IMR-90 (cell line): Measurements from ENCODE around the gene QSER1. TPM values are rescaled to one million over a fixed set of nuclear protein-coding genes. Genes with fewer than 3 reads are reported as not detected.
A peak's percentile ranks its signal among the peaks of the same experiment; 100 is the strongest.

Source experiments
- ATAC-seq: fragments of 200-7000 bp; cut with Tn5 transposase; 2 replicates; pipeline ENCODE4 v1.9.1; 2020; ENCODE audit warnings: low read depth, mild to moderate bottlenecking, moderate library complexity
- BruUV-seq: library from RNA; stranded (reverse); fragments of 400-500 nt; replicated peaks from 2 replicates; lab custom pipeline; 2021; lab: Mats Ljungman, UMichigan
- CTCF ChIA-PET: fragments of 300-600 bp; formaldehyde crosslinking; extraction: SDS; loops from one replicate; lab custom pipeline; 2021; ENCODE audit warnings: antibody characterized with exemption; lab: Yijun Ruan, JAX
- POLR2A ChIA-PET: fragments of 300-600 bp; sonication (Branson Sonifier 250); formaldehyde crosslinking; loops from one replicate; lab custom pipeline; 2022; ENCODE audit warnings: antibody characterized with exemption; ENCODE audit not compliant: unreplicated experiment; lab: Charles Lee
- DNase-seq: peaks from one replicate; pipeline ENCODE4 v3.0.0; 2013
- H2AFZ ChIP-seq: replicated peaks from 2 replicates; pipeline ENCODE3; 2013; ENCODE audit warnings: low read length, mild to moderate bottlenecking; ENCODE audit not compliant: poor library complexity
- H2AK5ac ChIP-seq: 2 replicates; pipeline ENCODE4 v1.6.1; 2013; ENCODE audit warnings: low read depth, low read length, inconsistent platforms
- H2AK9ac ChIP-seq: replicated peaks from 2 replicates; pipeline ENCODE3; 2013; ENCODE audit warnings: mild to moderate bottlenecking, low read depth, low read length, moderate library complexity; ENCODE audit not compliant: poor library complexity
- H2BK120ac ChIP-seq: 2 replicates; pipeline ENCODE4 v1.6.1; 2013; ENCODE audit warnings: low read depth, low read length, inconsistent platforms
- H2BK15ac ChIP-seq: 3 replicates; pipeline ENCODE4 v1.6.1; 2013; ENCODE audit warnings: low read depth, low read length, inconsistent platforms
- H2BK20ac ChIP-seq: 2 replicates; pipeline ENCODE4 v1.6.1; 2013; ENCODE audit warnings: low read depth, mild to moderate bottlenecking, inconsistent platforms, low read length, moderate library complexity
- H2BK5ac ChIP-seq: 2 replicates; pipeline ENCODE4 v1.6.1; 2013; ENCODE audit warnings: mild to moderate bottlenecking, low read depth, low read length, inconsistent platforms; ENCODE audit not compliant: poor library complexity, severe bottlenecking
- H3K14ac ChIP-seq: replicated peaks from 2 replicates; pipeline ENCODE4 v1.6.1; 2013; ENCODE audit warnings: low read depth, low read length, inconsistent platforms
- H3K18ac ChIP-seq: 2 replicates; pipeline ENCODE4 v1.6.1; 2013; ENCODE audit warnings: low read depth, low read length, control low read depth
- H3K23ac ChIP-seq: 2 replicates; pipeline ENCODE4 v1.6.1; 2013; ENCODE audit warnings: low read depth, low read length, inconsistent platforms
- H3K27ac ChIP-seq: 2 replicates; pipeline ENCODE4 v1.5.1; 2013; ENCODE audit warnings: mild to moderate bottlenecking, control low read depth, low read length; ENCODE audit not compliant: insufficient read depth
- H3K27me3 ChIP-seq: 2 replicates; pipeline ENCODE4 v1.6.1; 2013; ENCODE audit warnings: low read length; ENCODE audit not compliant: control insufficient read depth, insufficient read depth
- H3K36me3 ChIP-seq: 2 replicates; pipeline ENCODE4 v1.6.1; 2013; ENCODE audit warnings: low read length, mixed read lengths; ENCODE audit not compliant: control insufficient read depth, insufficient read depth
- H3K4ac ChIP-seq: 2 replicates; pipeline ENCODE4 v1.6.1; 2013; ENCODE audit warnings: low read depth, low read length, inconsistent platforms
- H3K4me1 ChIP-seq: 2 replicates; pipeline ENCODE4 v1.6.1; 2013; ENCODE audit warnings: low read length, mixed read lengths; ENCODE audit not compliant: control insufficient read depth, insufficient read depth
- H3K4me2 ChIP-seq: 2 replicates; pipeline ENCODE4 v1.6.1; 2013; ENCODE audit warnings: low read depth, mild to moderate bottlenecking, control low read depth, low read length, moderate library complexity
- H3K4me3 ChIP-seq: 2 replicates; pipeline ENCODE4 v1.5.1; 2013; ENCODE audit warnings: low read depth, mild to moderate bottlenecking, control low read depth, low read length, moderate library complexity; ENCODE audit not compliant: insufficient read depth
- H3K56ac ChIP-seq: 2 replicates; pipeline ENCODE4 v1.6.1; 2013; ENCODE audit warnings: low read length, inconsistent platforms; ENCODE audit not compliant: insufficient read depth; ENCODE audit errors: extremely low read depth
- H3K79me1 ChIP-seq, 2 experiments: 2 replicates each; pipeline ENCODE4 v1.6.1; 2013; ENCODE audit warnings: low read length in 2 of 2, inconsistent platforms in 1 of 2, low read depth in 1 of 2
- H3K9ac ChIP-seq: 2 replicates; pipeline ENCODE4 v1.6.1; 2013; ENCODE audit warnings: low read depth, low read length, control low read depth
- H3K9me1 ChIP-seq: 2 replicates; pipeline ENCODE4 v1.6.1; 2013; ENCODE audit warnings: low read length, inconsistent platforms; ENCODE audit not compliant: insufficient read depth
- H3K9me3 ChIP-seq: 2 replicates; pipeline ENCODE4 v1.6.1; 2013; ENCODE audit warnings: low read length; ENCODE audit not compliant: control insufficient read depth, insufficient read depth
- H4K20me1 ChIP-seq: 2 replicates; pipeline ENCODE4 v1.6.1; 2013; ENCODE audit warnings: low read length, inconsistent platforms; ENCODE audit not compliant: insufficient read depth
- H4K5ac ChIP-seq: 2 replicates; pipeline ENCODE4 v1.6.1; 2013; ENCODE audit warnings: mild to moderate bottlenecking, low read depth, low read length, control low read depth
- H4K8ac ChIP-seq, 2 experiments: 2 replicates each; pipeline ENCODE4 v1.6.1; 2013; ENCODE audit warnings: low read depth in 2 of 2, low read length in 2 of 2, control low read depth in 1 of 2, inconsistent platforms in 1 of 2
- H4K91ac ChIP-seq: 2 replicates; pipeline ENCODE4 v1.6.1; 2013; ENCODE audit warnings: low read depth, low read length, inconsistent platforms; ENCODE audit not compliant: insufficient read depth
- BHLHE40 ChIP-seq: fragments of 150-350 bp; IDR thresholded peaks from 2 replicates; pipeline ENCODE4 v1.6.1; 2016; ENCODE audit warnings: mild to moderate bottlenecking, low read depth, low read length
- CEBPB ChIP-seq: IDR thresholded peaks from 2 replicates; pipeline ENCODE4 v1.6.1; 2012; ENCODE audit warnings: low read depth, low read length, improper control_type of control experiment
- CHD1 ChIP-seq: IDR thresholded peaks from 2 replicates; pipeline ENCODE4 v1.6.1; 2012; ENCODE audit warnings: low read depth, low read length, improper control_type of control experiment
- CTCF ChIP-seq: conservative IDR thresholded peaks from 2 replicates; pipeline ENCODE4 v1.5.1; 2012; ENCODE audit warnings: mild to moderate bottlenecking, low read depth, low read length, improper control_type of control experiment
- FOS ChIP-seq: fragments of 150-350 bp; IDR thresholded peaks from 2 replicates; pipeline ENCODE4 v1.6.1; 2016; ENCODE audit warnings: low read depth, low read length
- MAFK ChIP-seq: IDR thresholded peaks from 2 replicates; pipeline ENCODE4 v1.6.1; 2012; ENCODE audit warnings: low read depth, low read length, improper control_type of control experiment
- MAZ ChIP-seq: IDR thresholded peaks from 2 replicates; pipeline ENCODE4 v1.6.1; 2012; ENCODE audit warnings: low read depth, mild to moderate bottlenecking, low read length, improper control_type of control experiment, moderate library complexity, borderline replicate concordance
- NFE2L2 ChIP-seq: fragments of 150-350 bp; IDR thresholded peaks from 2 replicates; pipeline ENCODE4 v1.6.1; 2016; ENCODE audit warnings: low read depth, mild to moderate bottlenecking, low read length
- POLR2A ChIP-seq: IDR thresholded peaks from 2 replicates; pipeline ENCODE4 v1.6.1; 2012; ENCODE audit warnings: mild to moderate bottlenecking, low read depth, low read length
- RAD21 ChIP-seq: IDR thresholded peaks from 2 replicates; pipeline ENCODE4 v1.6.1; 2012; ENCODE audit warnings: low read length, improper control_type of control experiment
- USF2 ChIP-seq: fragments of 150-350 bp; IDR thresholded peaks from 2 replicates; pipeline ENCODE4 v1.6.1; 2017; ENCODE audit warnings: mild to moderate bottlenecking, antibody characterized with exemption, low read length, low read depth
- WGBS, 2 experiments: methylation state at CpG; one replicate each; pipeline versions ENCODE4 v1.1.5 to v1.1.7; 2013; ENCODE audit warnings: missing lambda C conversion rate in 2 of 2; ENCODE audit not compliant: insufficient read length in 1 of 2; ENCODE audit errors: extremely low coverage in 2 of 2; 5-methylcytosine and 5-hydroxymethylcytosine counted together
- dilution Hi-C: fragments of 300-500 bp; cut with HindIII; formaldehyde crosslinking; loops from one replicate; pipeline ENCODE4 v1.14.3; 2018; ENCODE audit warnings: low sequenced_read_pairs; ENCODE audit not compliant: unreplicated experiment
- in situ Hi-C: fragments of 300-500 bp; cut with MboI; formaldehyde crosslinking; loops from 3 replicates; pipeline ENCODE4 v1.14.3; 2019; ENCODE audit warnings: low sequenced_read_pairs, inconsistent platforms, mixed read lengths
- intact Hi-C: fragments of 100-400 bp; cut with micrococcal nuclease; formaldehyde crosslinking; loops from 2 replicates; pipeline ENCODE4 v1.10.0; 2022
- polyA plus RNA-seq, 3 experiments: library from polyadenylated mRNA; depleted of rRNA; stranded (reverse); fragments of >200 nt; gene quantifications; 2 replicates each; pipeline ENCODE4 v1.2.3, GENCODE V29; 2012; ENCODE audit warnings: low replicate concordance in 1 of 3
- total RNA-seq: library from RNA; depleted of rRNA; stranded (reverse); fragments of >200 nt; gene quantifications from 2 replicates; pipeline ENCODE4 v1.2.3, GENCODE V29; 2012

Gene QSER1
- total and polyA plus RNA-seq, 2 of the 4 experiments (the other 2 are of a cell fraction) = 5.9 to 15.6 TPM

DNA sequence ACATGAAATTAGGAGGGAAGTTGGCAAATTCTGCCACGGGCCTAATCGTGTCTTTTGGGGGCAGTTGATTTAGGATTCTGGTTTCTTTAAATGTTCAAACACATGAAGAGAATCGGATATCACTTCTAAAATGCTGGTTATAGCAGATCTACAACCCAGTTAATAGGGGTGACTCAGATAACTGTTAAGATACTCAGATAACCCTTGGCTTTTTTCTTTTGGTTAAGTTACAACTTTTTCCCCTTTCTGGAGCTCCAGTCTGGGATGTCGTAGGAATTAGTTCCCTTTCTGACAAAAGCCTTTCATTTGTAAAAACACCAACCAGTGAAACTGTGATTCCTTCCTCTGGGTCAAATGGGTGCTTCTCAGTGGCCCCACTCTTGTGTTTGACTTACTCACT is 124.0 kb downstream of the QSER1 start:
- no peak overlapping the region for H2BK120ac ChIP-seq
- 0 out of 2 replicates have a peak overlapping the region, but pooled peaks have one; percentile 27 for H3K9ac ChIP-seq
- in situ Hi-C loops (no loop called here), intact Hi-C loops (loop anchor here (5.0 kb wide), 1 partner anchor 54 kb away; no protein-coding TSS in a partner anchor), dilution Hi-C loops (no loop called here)
- WGBS, 2 experiments = no CpG with 5 or more reads among the region's 4 CpGs
- no peak overlapping the region for H3K56ac ChIP-seq
- no peak overlapping the region for H2BK15ac ChIP-seq
- H3K4ac ChIP-seq = no peak overlapping the region
- H2AK5ac ChIP-seq = no peak overlapping the region
- H3K9me1 ChIP-seq = 0 out of 2 replicates have a peak, but pooled peaks cover 5% of the 10 kb centered on the region
- H2AFZ ChIP-seq = no peak overlapping the region
- peak overlapping the region; percentile 98 for H3K4me2 ChIP-seq
- ATAC-seq = no peak
- H3K23ac ChIP-seq = no peak overlapping the region
- no peak overlapping the region for H4K5ac ChIP-seq
- H2AK9ac ChIP-seq = no peak overlapping the region
- CTCF ChIA-PET = no interaction called here
- H3K9me3 ChIP-seq = no peaks in the 10 kb centered on the region
- TF ChIP-seq CHD1 = no peak
- TF ChIP-seq MAFK = no peak
- no peak for TF ChIP-seq USF2
- TF ChIP-seq RAD21 = no peak
- no peak for TF ChIP-seq FOS
- TF ChIP-seq CTCF = no peak
- TF ChIP-seq CEBPB = no peak
- TF ChIP-seq MAZ = no peak
- no peak for TF ChIP-seq POLR2A
- TF ChIP-seq NFE2L2 = no peak
- no peak for TF ChIP-seq BHLHE40
- no peaks in the 10 kb centered on the region for H3K36me3 ChIP-seq
- H3K79me1 ChIP-seq = peaks cover 8 to 29% of the 10 kb centered on the region in 2 experiments; a peak in 2 of 4 replicates
- no peak overlapping the region for H4K8ac ChIP-seq
- peak overlapping the region; percentile 66 for H3K4me3 ChIP-seq
- H2BK5ac ChIP-seq = no peak overlapping the region
- no peak overlapping the region for H2BK20ac ChIP-seq
- H3K4me1 ChIP-seq = peaks cover 9% of the 10 kb centered on the region
- no peaks in the 10 kb centered on the region for H4K20me1 ChIP-seq
- POLR2A ChIA-PET = interaction anchor here (0.6 to 1.6 kb wide), 3 partner anchors 11 to 23 kb away, joined by 3 to 6 read pairs (median 3); partner anchors contain the start of gene TCP11L1
- DNase-seq = no peak
- BruUV-seq = no TSS peak
- H3K27ac ChIP-seq = no peak overlapping the region
- H4K91ac ChIP-seq = no peak overlapping the region
- H3K14ac ChIP-seq = no peak overlapping the region
- peak overlapping the region; percentile 39; the same call in 1 of the 2 replicates for H3K18ac ChIP-seq
- H3K27me3 ChIP-seq = no peaks in the 10 kb centered on the region
